Measurements from ENCODE around the gene PRDM7.
"Not testable (repeated sequence)": the region's sequence is repeated elsewhere in the genome, so short reads cannot be mapped to it uniquely, and the experiment has no call there.

The PRDM7 gene

GRCh38 chr16:90008708-90009145 is 68.4 kb downstream of the PRDM7 start:
- no peak overlapping the region for H3K27ac ChIP-seq
- no peak for TF ChIP-seq CTCF (conservative IDR thresholded peaks at IDR 0.05)

- not testable (repeated sequence) for H3K27ac ChIP-seq
Measured at GRCh38 chr16:90007635-90008234, 69.4 kb downstream of the PRDM7 start.

GRCh38 chr16:90007015-90007414 is 70.1 kb downstream of the PRDM7 start:
- H3K27ac ChIP-seq = no peak overlapping the region
- no peak for TF ChIP-seq CTCF (conservative IDR thresholded peaks at IDR 0.05)
